ENCODE data around the gene DOCK1.

The DOCK1 gene

GRCh38 chr10:127017541-127018297 is 112.5 kb downstream of the DOCK1 start:
- TF ChIP-seq, protein P1, sequence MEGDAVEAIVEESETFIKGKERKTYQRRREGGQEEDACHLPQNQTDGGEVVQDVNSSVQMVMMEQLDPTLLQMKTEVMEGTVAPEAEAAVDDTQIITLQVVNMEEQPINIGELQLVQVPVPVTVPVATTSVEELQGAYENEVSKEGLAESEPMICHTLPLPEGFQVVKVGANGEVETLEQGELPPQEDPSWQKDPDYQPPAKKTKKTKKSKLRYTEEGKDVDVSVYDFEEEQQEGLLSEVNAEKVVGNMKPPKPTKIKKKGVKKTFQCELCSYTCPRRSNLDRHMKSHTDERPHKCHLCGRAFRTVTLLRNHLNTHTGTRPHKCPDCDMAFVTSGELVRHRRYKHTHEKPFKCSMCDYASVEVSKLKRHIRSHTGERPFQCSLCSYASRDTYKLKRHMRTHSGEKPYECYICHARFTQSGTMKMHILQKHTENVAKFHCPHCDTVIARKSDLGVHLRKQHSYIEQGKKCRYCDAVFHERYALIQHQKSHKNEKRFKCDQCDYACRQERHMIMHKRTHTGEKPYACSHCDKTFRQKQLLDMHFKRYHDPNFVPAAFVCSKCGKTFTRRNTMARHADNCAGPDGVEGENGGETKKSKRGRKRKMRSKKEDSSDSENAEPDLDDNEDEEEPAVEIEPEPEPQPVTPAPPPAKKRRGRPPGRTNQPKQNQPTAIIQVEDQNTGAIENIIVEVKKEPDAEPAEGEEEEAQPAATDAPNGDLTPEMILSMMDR (IDR thresholded peaks at IDR 0.05; ENCODE audit: control insufficient read depth, extremely low read depth, insufficient read depth), result no peak
- no peak for DNase-seq (ENCODE audit: low read depth)
- H3K4me3 ChIP-seq (ENCODE audit: low read depth, low read length), result no peak overlapping the region

DNA sequence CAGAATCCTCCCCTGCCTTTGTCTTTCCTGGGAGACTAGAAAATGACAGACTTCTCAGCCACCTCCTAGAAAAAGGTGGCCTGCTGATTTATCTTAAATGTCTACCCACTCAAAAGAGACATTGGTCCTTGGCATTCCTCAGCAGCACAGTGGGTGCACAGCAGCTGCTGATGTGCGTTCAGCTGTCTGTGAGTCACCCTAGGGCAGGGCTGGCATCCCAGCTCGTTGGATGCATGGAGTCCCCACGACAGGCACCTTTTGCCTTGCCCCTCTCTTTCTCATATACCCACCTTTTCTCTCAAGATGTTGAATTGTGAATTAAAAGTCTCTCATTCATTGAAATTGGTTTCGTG is 113.0 kb downstream of the DOCK1 start:
- DNase-seq (ENCODE audit: low read depth), result no peak
- no peak overlapping the region for H3K4me3 ChIP-seq (ENCODE audit: low read depth, low read length)
- TF ChIP-seq, protein P1 (IDR thresholded peaks at IDR 0.05; ENCODE audit: control insufficient read depth, extremely low read depth, insufficient read depth), result no peak

DNA sequence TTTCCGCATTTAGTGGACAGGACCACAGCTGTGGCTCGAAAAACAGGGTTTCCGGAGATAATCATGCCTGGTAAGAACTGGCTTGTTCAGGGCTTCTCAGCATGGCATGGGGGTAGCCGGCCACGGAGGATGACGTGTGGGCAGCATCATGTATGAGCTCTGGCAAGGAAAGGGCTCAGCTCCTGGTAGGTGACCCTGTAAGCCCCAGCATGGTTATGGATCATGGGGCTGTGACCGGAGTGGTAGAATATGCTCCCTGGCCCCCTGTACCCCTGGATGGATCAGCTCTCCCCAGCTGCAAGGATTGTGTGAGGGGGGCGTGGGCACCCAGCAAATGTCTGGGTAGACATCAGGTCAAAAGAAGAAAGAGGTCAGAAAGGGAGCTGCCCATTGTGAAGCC is 113.5 kb downstream of the DOCK1 start:
- no peak for DNase-seq (ENCODE audit: low read depth)
- H3K4me3 ChIP-seq (ENCODE audit: low read depth, low read length), result no peak overlapping the region
- TF ChIP-seq, protein P1 (IDR thresholded peaks at IDR 0.05; ENCODE audit: control insufficient read depth, extremely low read depth, insufficient read depth), result no peak

- no peak overlapping the region for H3K4me3 ChIP-seq (ENCODE audit: low read depth, low read length)
- TF ChIP-seq, protein P1 (IDR thresholded peaks at IDR 0.05; ENCODE audit: control insufficient read depth, extremely low read depth, insufficient read depth), result no peak
- no peak for DNase-seq (ENCODE audit: low read depth)
These were observed 115.0 kb downstream of the DOCK1 start for GRCh38 chr10:127020260-127020659.

GRCh38 chr10:127021801-127022200 is 116.6 kb downstream of the DOCK1 start:
- no peak for DNase-seq (ENCODE audit: low read depth)
- H3K4me3 ChIP-seq (ENCODE audit: low read depth, low read length), result no peak overlapping the region
- TF ChIP-seq, protein P1 (IDR thresholded peaks at IDR 0.05; ENCODE audit: control insufficient read depth, extremely low read depth, insufficient read depth), result no peak

DNA sequence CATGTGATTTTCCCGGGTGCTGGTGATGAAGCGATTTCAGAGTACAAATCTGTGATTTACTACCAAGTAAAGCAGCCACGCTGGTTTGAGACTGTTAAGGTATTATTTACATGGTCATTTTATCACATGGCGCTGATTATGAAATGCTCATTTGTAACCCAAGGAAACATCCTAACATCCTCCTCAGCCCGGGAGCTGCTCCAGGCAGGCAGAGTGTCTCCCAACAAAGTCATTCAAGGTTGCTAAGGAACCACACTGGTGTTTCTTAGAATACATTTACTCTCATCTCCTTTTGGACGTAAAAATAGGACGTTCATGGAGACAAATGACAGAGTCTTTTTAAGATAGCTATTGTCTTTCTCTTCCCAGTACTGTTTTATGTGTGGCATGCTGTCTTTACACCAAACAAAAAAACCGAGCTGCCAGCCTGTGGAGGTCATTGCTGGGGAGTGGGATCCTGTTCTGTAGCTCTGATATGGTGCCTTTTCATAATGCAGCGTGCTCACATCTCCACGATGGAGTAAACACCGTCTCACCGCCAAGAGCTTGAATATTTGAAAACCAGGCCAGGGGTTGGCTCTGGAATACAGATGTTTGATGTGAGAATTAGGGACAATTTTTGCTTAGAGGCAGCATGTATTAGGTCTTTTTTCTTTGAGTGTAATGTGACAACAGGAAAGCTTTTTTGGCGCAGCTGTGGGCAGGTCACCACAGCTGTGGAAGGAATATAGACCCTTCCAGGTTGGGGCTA is 119.6 kb downstream of the DOCK1 start:
- TF ChIP-seq, protein P1 (IDR thresholded peaks at IDR 0.05; ENCODE audit: control insufficient read depth, extremely low read depth, insufficient read depth), result no peak
- DNase-seq (ENCODE audit: low read depth), result no peak
- no peak overlapping the region for H3K4me3 ChIP-seq (ENCODE audit: low read depth, low read length)

All from LNCaP clone FGC (cell line).